ENCODE data around the gene SYT8.
"Not testable (repeated sequence)": the region's sequence is repeated elsewhere in the genome, so short reads cannot be mapped to it uniquely, and the experiment has no call there.

SYT8 gene

DNA sequence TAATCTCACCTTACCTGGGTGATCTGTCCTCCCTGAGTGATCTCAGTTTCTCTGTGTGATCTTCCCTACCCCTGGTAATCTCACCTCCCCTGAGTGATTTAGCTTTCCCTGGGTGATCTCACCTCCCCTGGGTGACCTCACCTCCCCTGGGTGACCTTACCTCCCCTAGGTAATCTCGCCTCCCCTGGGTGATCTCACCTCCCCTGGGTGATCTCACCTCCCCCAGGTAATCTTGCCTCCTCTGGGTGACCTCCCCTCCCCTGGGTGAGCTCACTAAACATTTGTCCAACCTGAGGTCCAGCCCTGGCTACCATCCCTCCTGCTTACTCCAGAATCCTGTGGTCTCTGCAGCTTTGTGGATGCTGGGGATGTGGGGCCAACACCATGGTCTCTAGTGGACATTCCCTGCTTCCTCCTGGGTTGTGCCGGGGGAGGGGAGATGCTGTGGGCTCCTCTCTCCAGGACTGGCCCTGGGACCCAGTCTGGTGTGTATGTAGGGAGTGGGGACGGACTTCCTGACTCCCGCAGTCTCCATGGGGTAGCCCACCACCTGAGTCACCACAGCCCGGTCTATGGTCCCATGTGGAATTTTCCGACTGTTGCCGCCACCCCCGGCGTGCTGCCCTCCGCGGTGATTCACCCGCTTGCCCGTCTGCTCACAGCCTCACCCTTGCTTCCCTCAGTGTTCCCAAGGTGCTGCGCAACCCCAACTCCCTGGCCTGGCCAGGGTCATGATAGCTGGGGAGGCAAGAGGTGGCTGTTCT is 28.0 kb downstream of the SYT8 start:
- no peak for DNase-seq

DNA sequence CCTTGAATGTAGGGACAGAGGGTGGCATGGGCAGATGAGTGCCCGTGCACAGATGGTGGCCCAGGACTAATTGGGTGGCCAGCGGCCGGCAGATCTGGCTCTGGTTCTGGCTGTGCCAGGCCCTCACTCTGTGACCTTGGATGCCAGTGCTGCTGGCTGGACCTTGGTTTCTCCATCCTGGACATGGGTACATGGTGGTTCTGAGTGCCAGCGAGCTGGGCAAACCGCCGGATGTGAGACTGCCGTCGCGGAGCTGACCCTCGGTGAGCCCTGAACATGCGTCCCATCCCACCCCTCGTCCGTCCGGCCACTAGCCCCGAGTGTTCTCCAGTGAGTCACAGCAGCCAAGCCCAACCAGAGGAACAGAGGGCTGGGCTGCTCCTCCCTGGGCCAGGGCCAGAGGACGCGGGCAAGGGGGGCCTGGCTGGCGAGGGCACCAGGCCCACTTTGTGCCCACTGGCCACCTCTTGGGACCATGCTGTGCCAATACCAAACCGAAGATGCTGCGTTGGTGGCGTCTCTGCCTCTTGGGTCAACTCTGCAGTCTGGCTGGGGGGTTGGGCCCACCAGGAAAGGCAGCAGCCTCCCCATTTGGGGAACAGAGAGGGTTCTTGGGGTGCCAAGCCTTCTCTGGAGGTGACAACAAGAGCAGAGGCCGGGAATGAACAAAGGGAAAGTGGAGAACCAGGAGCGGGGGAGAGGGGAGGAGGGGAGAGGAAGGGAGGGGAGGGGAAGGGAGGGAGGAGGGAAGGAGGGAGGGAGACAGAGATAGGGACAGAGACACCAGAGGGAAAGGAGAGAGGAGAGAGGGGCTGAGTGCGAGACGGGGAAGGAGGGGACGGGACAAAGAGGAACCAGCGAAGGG is 28.8 kb downstream of the SYT8 start:
- DNase-seq: no peak

- DNase-seq: no peak
Measured at GRCh38 chr11:1864231-1864630, 29.4 kb downstream of the SYT8 start.

DNA sequence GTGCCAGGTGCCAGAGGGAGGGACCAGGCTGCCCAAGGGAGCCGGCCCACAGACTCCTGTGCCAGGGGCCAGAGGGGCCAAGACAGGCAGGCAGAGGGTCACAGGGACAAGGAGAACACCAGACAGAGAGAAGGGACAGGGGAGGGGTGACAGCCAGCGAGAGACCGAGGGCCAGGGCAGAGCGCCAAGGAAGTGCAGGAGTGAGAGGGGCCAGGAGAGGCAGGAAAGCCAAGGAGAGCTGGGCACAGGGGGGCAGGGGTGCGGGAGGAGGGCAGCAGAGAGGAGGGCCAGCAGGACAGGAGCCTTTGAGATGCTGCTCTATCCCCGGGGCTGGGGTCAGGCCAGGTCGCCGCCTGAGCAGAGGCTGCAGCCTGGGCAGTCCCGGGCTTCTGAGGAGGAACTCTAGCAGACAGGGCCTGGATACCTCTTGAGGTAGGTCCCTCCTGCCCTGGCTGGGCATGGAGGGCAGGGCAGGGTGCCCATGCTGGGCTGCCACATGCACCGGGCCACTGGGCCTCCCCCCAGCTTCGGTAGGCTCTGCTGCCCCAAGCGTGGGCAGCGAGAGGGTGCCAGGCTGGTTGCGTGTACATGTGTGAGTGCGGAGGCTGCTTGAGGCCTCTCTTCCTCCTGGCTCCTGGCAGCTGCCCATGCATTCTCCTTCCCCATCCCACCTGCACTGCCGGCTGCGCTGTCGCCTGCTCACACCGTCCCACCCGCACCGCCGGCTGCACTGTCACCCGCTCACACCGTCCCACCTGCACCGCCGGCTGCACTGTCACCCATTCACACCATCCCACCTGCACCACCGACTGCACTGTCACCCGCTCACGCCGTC is 30.3 kb downstream of the SYT8 start:
- DNase-seq: no peak

DNA sequence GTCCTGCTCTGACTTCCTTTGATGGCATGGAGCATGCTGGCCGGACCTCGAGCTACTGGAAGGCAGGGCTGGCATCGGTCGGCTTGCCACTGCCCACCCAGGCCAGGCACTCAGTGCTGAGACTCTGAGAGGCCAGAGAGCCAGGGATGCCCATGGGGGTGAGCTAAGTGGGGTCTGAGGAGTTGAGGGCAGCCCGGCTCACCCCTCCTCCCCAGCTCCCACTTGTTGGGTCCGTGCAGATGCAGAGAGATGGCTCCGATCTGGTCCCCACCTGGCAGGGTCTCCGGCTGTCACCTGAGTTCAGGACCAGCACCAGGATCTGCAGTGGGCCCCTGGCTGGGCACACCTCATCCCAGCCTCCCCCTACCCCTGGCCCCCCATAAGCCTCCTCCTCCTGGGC is 31.4 kb downstream of the SYT8 start:
- no peak for DNase-seq

DNA sequence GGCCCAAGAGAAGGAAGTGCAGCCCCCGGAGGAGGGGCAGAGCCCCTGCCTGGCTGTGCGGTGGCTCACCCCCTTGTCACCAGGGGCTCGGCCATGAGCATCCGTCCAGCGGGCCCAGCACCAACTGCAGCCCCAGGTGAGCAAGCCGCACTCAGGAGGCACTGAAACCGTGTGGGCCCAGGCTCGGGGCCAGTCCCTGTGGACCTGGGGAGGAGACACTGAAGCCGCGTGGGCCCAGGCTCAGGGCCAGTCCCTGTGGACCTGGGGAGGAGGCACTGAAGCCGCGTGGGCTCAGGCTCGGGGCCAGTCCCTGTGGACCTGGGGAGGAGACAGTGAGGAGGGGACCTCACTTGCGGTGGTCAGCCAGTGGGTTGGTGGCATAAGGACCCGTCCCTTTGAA is 32.0 kb downstream of the SYT8 start:
- DNase-seq: no peak

DNA sequence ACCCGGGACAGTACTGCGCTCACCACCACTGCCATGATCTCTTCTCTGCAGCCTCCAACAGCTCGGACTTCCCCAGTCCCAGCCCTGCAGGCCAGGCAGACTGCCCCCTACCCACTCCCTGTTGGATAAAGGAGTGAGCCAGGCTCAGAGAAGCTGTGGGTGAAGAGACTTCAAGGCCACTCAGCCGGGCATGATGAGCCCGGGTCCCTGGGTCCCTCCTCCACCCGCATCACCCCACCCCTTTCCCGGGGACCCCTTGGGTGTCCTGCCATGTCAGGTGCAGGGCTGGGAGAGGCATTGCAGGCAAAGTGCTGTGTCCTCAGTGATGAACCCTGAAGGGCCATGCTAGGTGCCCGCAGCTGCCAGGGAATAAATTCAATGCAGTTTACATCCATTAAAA is 32.6 kb downstream of the SYT8 start:
- DNase-seq: no peak

GRCh38 chr11:1868056-1868635 is 33.4 kb downstream of the SYT8 start:
- DNase-seq: no peak

- DNase-seq: no peak
Measured at GRCh38 chr11:1868636-1869291, 34.0 kb downstream of the SYT8 start.

GRCh38 chr11:1869427-1870325 is 34.9 kb downstream of the SYT8 start:
- DNase-seq: no peak

GRCh38 chr11:1870326-1870696 is 35.5 kb downstream of the SYT8 start:
- no peak for DNase-seq

GRCh38 chr11:1870721-1871466 is 36.1 kb downstream of the SYT8 start:
- no peak for DNase-seq

- DNase-seq: no peak
Measured at GRCh38 chr11:1871531-1871930, 36.7 kb downstream of the SYT8 start.

DNA sequence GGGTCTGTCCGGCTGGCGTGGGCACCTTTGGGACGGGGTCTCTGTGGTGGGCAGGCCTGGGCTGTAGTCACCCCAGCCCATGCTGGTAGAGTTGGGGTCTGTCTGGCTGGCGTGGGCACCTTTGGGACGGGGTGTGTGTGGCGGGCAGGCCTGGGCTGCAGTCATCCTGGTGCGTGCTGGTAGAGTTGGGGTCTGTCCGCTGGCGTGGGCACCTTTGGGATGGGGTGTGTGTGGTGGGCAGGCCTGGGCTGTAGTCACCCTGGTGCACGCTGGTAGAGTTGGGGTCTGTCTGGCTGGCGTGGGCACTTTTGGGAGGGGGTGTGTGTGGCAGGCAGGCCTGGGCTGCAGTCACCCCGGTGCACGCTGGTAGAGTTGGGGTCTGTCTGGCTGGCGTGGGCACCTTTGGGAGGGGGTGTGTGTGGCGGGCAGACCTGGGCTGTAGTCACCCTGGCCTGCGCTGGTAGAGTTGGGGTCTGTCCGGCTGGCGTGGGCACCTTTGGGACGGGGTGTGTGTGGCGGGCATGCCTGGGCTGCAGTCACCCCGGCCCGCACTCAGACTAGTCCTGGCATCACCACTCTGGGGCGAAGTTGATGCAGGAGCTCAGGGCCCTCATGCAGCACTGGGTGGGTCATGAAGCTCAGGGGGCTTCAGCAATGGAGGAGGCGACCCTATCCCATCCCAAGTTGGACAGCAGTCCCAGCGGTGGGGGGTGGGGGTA is 37.6 kb downstream of the SYT8 start:
- no peak for DNase-seq

DNA sequence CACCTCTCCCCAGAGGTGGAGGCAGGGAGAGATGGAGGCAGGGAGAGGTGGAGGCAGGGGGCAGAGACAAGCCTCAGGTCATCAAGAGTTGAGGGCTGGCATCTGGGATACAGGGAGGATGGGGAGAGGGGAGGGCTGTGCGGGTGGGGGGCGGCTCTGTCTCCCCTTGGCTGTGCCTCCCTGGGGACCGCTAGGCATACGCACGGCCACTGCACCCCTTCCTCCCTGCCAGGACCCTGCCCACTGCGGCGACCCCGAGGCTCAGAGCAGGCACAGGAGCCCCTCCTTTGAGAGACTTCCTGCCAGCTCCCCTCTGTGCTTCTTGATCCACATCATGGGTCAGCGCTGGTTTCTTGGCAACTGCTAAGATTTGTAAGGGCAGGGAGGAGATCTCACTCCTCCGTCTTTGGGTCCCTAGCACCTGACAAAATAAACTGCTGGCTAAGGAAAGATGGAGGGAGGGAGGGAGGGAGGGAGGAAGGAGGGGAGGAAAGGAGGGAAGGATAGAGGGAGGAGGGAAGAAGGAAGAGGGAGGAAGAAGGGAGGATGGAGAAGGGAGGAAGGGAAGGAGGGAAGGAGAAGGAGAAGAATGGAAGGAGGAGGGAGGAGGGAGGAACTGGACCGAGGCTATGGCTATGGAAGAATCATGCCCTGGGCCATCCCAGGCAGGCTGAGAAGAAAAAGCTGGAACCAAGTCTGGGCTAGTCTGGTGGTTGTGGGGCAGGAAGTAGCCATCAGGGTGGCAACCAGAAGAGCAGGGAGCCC is 38.4 kb downstream of the SYT8 start:
- DNase-seq: no peak

GRCh38 chr11:1873813-1874150 is 39.0 kb downstream of the SYT8 start:
- not testable (repeated sequence) for DNase-seq

DNA sequence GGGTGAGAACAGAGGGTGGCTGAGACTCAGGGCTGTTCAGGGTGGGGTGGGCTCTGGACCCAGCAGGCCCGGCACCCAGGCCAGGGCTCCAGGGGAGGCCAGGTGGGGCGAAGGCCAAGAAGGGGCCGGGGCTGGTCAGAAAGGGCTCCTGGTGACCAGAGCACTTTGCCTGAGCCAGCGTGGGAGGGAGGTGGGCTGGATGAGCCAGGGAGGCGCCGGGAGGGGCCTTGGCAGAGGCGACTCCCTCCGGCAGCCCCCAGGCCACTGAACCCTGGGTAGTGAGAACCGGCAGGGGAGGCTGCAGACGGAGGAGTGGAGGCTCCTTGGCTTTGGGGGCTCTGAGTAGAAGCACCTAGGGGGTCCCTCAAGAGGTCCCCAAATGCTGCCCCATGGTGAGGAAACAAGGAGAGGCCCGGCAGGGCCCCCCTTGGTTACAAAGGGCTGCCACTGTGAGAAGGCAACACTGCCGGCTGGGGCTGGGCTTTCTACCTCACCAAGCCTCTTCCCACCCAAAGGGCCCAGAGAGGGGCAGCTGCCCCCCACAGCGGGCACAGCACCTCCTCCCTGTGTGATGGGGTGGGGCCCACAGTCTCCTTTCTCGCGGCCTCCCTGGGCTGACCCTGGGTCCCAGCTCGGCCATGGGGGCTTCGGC is 39.8 kb downstream of the SYT8 start:
- not testable (repeated sequence) for DNase-seq

DNA sequence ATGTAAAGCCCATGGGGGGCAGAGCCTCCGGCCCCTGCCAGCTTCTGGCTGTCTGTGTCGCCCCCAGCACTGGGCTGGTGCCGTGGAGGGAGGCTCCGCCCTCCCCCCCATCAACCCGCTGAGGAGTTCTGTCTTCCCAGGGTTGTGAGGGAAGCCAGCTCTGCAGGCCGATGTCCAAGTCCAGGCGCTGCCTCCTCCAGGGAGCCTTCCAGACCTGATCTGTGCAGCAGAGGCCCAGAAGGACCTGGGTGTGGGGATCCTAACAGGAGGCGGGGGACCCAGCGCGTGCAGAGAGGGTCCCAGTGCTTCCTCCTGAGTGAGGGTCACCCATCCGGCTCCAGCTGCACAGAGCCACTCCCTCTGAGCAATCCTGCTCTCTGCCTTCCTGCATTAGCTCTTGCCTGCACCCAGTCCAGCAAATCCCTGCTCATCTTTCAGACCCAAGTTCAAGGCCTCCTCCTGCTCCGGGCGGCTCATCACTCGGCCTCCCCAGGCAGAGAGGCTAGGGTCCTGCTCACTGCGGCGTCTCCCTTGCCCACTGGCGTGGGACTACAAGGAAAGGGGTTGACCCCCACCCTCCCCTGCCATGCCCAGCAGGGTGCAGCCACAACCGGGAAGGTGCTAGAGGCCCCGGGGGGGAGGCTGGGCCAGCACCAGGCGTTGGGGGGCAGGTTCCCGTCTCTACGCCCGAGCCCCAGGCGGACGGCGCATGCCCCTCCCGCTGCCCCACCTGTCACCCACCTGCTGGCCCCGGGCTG is 40.5 kb downstream of the SYT8 start:
- no peak for DNase-seq

Data from activated CD4-positive, alpha-beta T cell treated with anti-CD3 and anti-CD28 coated beads, Interleukin-2, amount 50 U/mL, for 16 hours (primary cell).